ENCODE data around the gene CCDC9. TPM values are rescaled to one million over a fixed set of nuclear protein-coding genes. Genes with fewer than 3 reads are reported as not detected.

CCDC9 gene
- polyA plus RNA-seq, 3 donors: 6.3 to 10.0 (median 7.6) TPM

- Mint-ChIP-seq H3K4me1 (peaks cover 29% of the 10 kb centered on the region), H3K36me3 (peaks cover 3 to 8% of the 10 kb centered on the region in 2 donors), H3K27ac (no peak overlapping the region), H3K27me3 (ENCODE audit: low read depth in 3 of 3) (peaks cover 27 to 41% (median 36%) of the 10 kb centered on the region in 3 donors), H3K4me3 (no peak overlapping the region), H3K9me3 (peaks cover 0 to 25% (median 9%) of the 10 kb centered on the region in 7 donors)
- no peak overlapping the region for H2AFZ ChIP-seq (ENCODE audit: insufficient read depth, low read depth, low read length, poor library complexity, severe bottlenecking)
- no peak overlapping the region for H3K9ac ChIP-seq (ENCODE audit: insufficient read depth, low read length, poor library complexity, severe bottlenecking)
- TF ChIP-seq, protein P1, sequence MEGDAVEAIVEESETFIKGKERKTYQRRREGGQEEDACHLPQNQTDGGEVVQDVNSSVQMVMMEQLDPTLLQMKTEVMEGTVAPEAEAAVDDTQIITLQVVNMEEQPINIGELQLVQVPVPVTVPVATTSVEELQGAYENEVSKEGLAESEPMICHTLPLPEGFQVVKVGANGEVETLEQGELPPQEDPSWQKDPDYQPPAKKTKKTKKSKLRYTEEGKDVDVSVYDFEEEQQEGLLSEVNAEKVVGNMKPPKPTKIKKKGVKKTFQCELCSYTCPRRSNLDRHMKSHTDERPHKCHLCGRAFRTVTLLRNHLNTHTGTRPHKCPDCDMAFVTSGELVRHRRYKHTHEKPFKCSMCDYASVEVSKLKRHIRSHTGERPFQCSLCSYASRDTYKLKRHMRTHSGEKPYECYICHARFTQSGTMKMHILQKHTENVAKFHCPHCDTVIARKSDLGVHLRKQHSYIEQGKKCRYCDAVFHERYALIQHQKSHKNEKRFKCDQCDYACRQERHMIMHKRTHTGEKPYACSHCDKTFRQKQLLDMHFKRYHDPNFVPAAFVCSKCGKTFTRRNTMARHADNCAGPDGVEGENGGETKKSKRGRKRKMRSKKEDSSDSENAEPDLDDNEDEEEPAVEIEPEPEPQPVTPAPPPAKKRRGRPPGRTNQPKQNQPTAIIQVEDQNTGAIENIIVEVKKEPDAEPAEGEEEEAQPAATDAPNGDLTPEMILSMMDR (IDR thresholded peaks at IDR 0.05): no peak
- peaks cover 3 to 25% of the 10 kb centered on the region in 2 donors for H3K9me3 ChIP-seq (replicated peaks in 1 of 2; ENCODE audit: control insufficient read depth in 1 of 2, insufficient read depth in 1 of 2, low read length in 2 of 2)
- no peak overlapping the region for H3K4me2 ChIP-seq (replicated peaks; ENCODE audit: extremely low read depth, low read length, poor library complexity, severe bottlenecking)
- no peak overlapping the region for H3K27ac ChIP-seq (ENCODE audit: low read depth in 1 of 2, low read length in 2 of 2)
- H3K79me2 ChIP-seq (ENCODE audit: insufficient read depth, low read length): no peaks in the 10 kb centered on the region
- peaks cover 36 to 46% of the 10 kb centered on the region in 2 donors for H3K4me1 ChIP-seq (ENCODE audit: control insufficient read depth in 1 of 2, insufficient read depth in 2 of 2, low read length in 2 of 2)
- H3K4me3 ChIP-seq (replicated peaks in 1 of 3; ENCODE audit: low read depth in 2 of 3, low read length in 3 of 3): no peak overlapping the region
- 82% methylated on average over 7 of the region's 7 CpGs for WGBS (ENCODE audit: insufficient coverage)
- H4K20me1 ChIP-seq (ENCODE audit: insufficient read depth, low read length): no peaks in the 10 kb centered on the region
- H3K27me3 ChIP-seq (ENCODE audit: control insufficient read depth in 2 of 2, insufficient read depth in 2 of 2, low read length in 2 of 2): peaks cover 31 to 58% of the 10 kb centered on the region in 2 donors
- peak in 1 of 3 donors; percentile 51 for DNase-seq
- intact Hi-C loops (cut with micrococcal nuclease): loop anchor here in 1 of 2 donors (2.0 kb wide), 1 partner anchor 15 kb away; no protein-coding TSS in a partner anchor
- no peaks in the 10 kb centered on the region for H3K36me3 ChIP-seq (replicated peaks in 1 of 2; ENCODE audit: control insufficient read depth in 1 of 2, insufficient read depth in 2 of 2, low read length in 2 of 2)
These were observed 14.3 kb upstream of the CCDC9 start for GRCh38 chr19:47241919-47242577.

GRCh38 chr19:47243364-47243775, 13.0 kb upstream of the CCDC9 start:
- peak overlapping the region; percentile 44 for H2AFZ ChIP-seq (ENCODE audit: insufficient read depth, low read depth, low read length, poor library complexity, severe bottlenecking)
- no peaks in the 10 kb centered on the region for H3K79me2 ChIP-seq (ENCODE audit: insufficient read depth, low read length)
- no peak for DNase-seq
- Mint-ChIP-seq H3K36me3 (peaks cover 3 to 8% of the 10 kb centered on the region in 2 donors), H3K27me3 (ENCODE audit: low read depth in 3 of 3) (peaks cover 18 to 35% (median 32%) of the 10 kb centered on the region in 3 donors), H3K27ac (peak overlapping the region in 5 of 7 donors; percentile 11 to 94 (median 91)), H3K4me3 (peak overlapping the region; percentile 71 to 92), H3K4me1 (peaks cover 32% of the 10 kb centered on the region), H3K9me3 (peaks cover 0 to 21% (median 9%) of the 10 kb centered on the region in 7 donors)
- peak overlapping the region in 1 of 3 experiments; percentile 43 for H3K4me3 ChIP-seq (replicated peaks in 1 of 3; ENCODE audit: low read depth in 2 of 3, low read length in 3 of 3)
- TF ChIP-seq, protein P1 (IDR thresholded peaks at IDR 0.05): no peak
- H3K4me1 ChIP-seq (ENCODE audit: control insufficient read depth in 1 of 2, insufficient read depth in 2 of 2, low read length in 2 of 2): peaks cover 36 to 46% of the 10 kb centered on the region in 2 donors
- WGBS (ENCODE audit: insufficient coverage): 23% methylated on average over 7 of the region's 9 CpGs
- intact Hi-C loops (cut with micrococcal nuclease): no loop called here
- H3K9me3 ChIP-seq (replicated peaks in 1 of 2; ENCODE audit: control insufficient read depth in 1 of 2, insufficient read depth in 1 of 2, low read length in 2 of 2): peaks cover 3 to 25% of the 10 kb centered on the region in 2 donors
- H3K4me2 ChIP-seq (replicated peaks; ENCODE audit: extremely low read depth, low read length, poor library complexity, severe bottlenecking): peak overlapping the region; percentile 52
- H3K27ac ChIP-seq (ENCODE audit: low read depth in 1 of 2, low read length in 2 of 2): no peak overlapping the region
- H3K9ac ChIP-seq (ENCODE audit: insufficient read depth, low read length, poor library complexity, severe bottlenecking): no peak overlapping the region
- peaks cover 31 to 48% of the 10 kb centered on the region in 2 donors for H3K27me3 ChIP-seq (ENCODE audit: control insufficient read depth in 2 of 2, insufficient read depth in 2 of 2, low read length in 2 of 2)
- H3K36me3 ChIP-seq (replicated peaks in 1 of 2; ENCODE audit: control insufficient read depth in 1 of 2, insufficient read depth in 2 of 2, low read length in 2 of 2): no peaks in the 10 kb centered on the region
- H4K20me1 ChIP-seq (ENCODE audit: insufficient read depth, low read length): no peaks in the 10 kb centered on the region
